ENCODE data around the gene NLRP1.

DNA sequence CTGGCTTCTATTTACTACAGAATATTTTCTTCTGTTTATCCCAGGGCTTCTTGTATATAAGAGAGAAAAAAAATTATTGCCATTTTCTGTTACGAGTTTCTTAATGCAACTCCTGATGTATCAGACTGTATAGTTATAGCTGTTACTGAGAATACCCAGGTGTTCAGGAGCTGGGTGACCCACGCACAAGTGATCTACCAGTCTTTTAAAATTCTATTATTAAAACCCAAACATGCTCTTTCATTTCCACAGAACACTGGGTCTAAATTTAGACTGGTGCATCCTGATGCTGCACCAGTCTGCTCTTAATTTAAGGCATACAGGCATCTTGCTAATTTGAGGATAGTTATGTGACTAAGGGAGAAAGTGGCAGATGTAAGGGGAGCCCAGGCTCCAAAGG, 31.2 kb upstream of the NLRP1 start:
- TF ChIP-seq, protein P1, sequence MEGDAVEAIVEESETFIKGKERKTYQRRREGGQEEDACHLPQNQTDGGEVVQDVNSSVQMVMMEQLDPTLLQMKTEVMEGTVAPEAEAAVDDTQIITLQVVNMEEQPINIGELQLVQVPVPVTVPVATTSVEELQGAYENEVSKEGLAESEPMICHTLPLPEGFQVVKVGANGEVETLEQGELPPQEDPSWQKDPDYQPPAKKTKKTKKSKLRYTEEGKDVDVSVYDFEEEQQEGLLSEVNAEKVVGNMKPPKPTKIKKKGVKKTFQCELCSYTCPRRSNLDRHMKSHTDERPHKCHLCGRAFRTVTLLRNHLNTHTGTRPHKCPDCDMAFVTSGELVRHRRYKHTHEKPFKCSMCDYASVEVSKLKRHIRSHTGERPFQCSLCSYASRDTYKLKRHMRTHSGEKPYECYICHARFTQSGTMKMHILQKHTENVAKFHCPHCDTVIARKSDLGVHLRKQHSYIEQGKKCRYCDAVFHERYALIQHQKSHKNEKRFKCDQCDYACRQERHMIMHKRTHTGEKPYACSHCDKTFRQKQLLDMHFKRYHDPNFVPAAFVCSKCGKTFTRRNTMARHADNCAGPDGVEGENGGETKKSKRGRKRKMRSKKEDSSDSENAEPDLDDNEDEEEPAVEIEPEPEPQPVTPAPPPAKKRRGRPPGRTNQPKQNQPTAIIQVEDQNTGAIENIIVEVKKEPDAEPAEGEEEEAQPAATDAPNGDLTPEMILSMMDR (conservative IDR thresholded peaks at IDR 0.05; ENCODE audit: low read length), result no peak
- TF ChIP-seq EZH2phosphoT487 (IDR thresholded peaks at IDR 0.05; ENCODE audit: borderline replicate concordance, low read depth, low read length), result no peak

All from OCI-LY7 (cell line).